IMR-90 (cell line): ENCODE data around the gene INTS11. TPM values are rescaled to one million over a fixed set of nuclear protein-coding genes. Genes with fewer than 3 reads are reported as not detected.

Experiments
- ATAC-seq: fragments of 200-7000 bp; cut with Tn5 transposase; 2 replicates; pipeline ENCODE4 v1.9.1; 2020; ENCODE audit warnings: low read depth, mild to moderate bottlenecking, moderate library complexity
- BruUV-seq: library from RNA; stranded (reverse); fragments of 400-500 nt; replicated peaks from 2 replicates; lab custom pipeline; 2021; lab: Mats Ljungman, UMichigan
- CTCF ChIA-PET: fragments of 300-600 bp; formaldehyde crosslinking; extraction: SDS; loops from one replicate; lab custom pipeline; 2021; ENCODE audit warnings: antibody characterized with exemption; lab: Yijun Ruan, JAX
- POLR2A ChIA-PET: fragments of 300-600 bp; sonication (Branson Sonifier 250); formaldehyde crosslinking; loops from one replicate; lab custom pipeline; 2022; ENCODE audit warnings: antibody characterized with exemption; ENCODE audit not compliant: unreplicated experiment; lab: Charles Lee
- DNase-seq: peaks from one replicate; pipeline ENCODE4 v3.0.0; 2013
- H2AFZ ChIP-seq: replicated peaks from 2 replicates; pipeline ENCODE3; 2013; ENCODE audit warnings: low read length, mild to moderate bottlenecking; ENCODE audit not compliant: poor library complexity
- H2AK5ac ChIP-seq: 2 replicates; pipeline ENCODE4 v1.6.1; 2013; ENCODE audit warnings: low read depth, low read length, inconsistent platforms
- H2AK9ac ChIP-seq: replicated peaks from 2 replicates; pipeline ENCODE3; 2013; ENCODE audit warnings: mild to moderate bottlenecking, low read depth, low read length, moderate library complexity; ENCODE audit not compliant: poor library complexity
- H2BK120ac ChIP-seq: 2 replicates; pipeline ENCODE4 v1.6.1; 2013; ENCODE audit warnings: low read depth, low read length, inconsistent platforms
- H2BK15ac ChIP-seq: 3 replicates; pipeline ENCODE4 v1.6.1; 2013; ENCODE audit warnings: low read depth, low read length, inconsistent platforms
- H2BK20ac ChIP-seq: 2 replicates; pipeline ENCODE4 v1.6.1; 2013; ENCODE audit warnings: low read depth, mild to moderate bottlenecking, inconsistent platforms, low read length, moderate library complexity
- H2BK5ac ChIP-seq: 2 replicates; pipeline ENCODE4 v1.6.1; 2013; ENCODE audit warnings: mild to moderate bottlenecking, low read depth, low read length, inconsistent platforms; ENCODE audit not compliant: poor library complexity, severe bottlenecking
- H3K14ac ChIP-seq: replicated peaks from 2 replicates; pipeline ENCODE4 v1.6.1; 2013; ENCODE audit warnings: low read depth, low read length, inconsistent platforms
- H3K18ac ChIP-seq: 2 replicates; pipeline ENCODE4 v1.6.1; 2013; ENCODE audit warnings: low read depth, low read length, control low read depth
- H3K23ac ChIP-seq: 2 replicates; pipeline ENCODE4 v1.6.1; 2013; ENCODE audit warnings: low read depth, low read length, inconsistent platforms
- H3K27ac ChIP-seq: 2 replicates; pipeline ENCODE4 v1.5.1; 2013; ENCODE audit warnings: mild to moderate bottlenecking, control low read depth, low read length; ENCODE audit not compliant: insufficient read depth
- H3K27me3 ChIP-seq: 2 replicates; pipeline ENCODE4 v1.6.1; 2013; ENCODE audit warnings: low read length; ENCODE audit not compliant: control insufficient read depth, insufficient read depth
- H3K36me3 ChIP-seq: 2 replicates; pipeline ENCODE4 v1.6.1; 2013; ENCODE audit warnings: low read length, mixed read lengths; ENCODE audit not compliant: control insufficient read depth, insufficient read depth
- H3K4ac ChIP-seq: 2 replicates; pipeline ENCODE4 v1.6.1; 2013; ENCODE audit warnings: low read depth, low read length, inconsistent platforms
- H3K4me1 ChIP-seq: 2 replicates; pipeline ENCODE4 v1.6.1; 2013; ENCODE audit warnings: low read length, mixed read lengths; ENCODE audit not compliant: control insufficient read depth, insufficient read depth
- H3K4me2 ChIP-seq: 2 replicates; pipeline ENCODE4 v1.6.1; 2013; ENCODE audit warnings: low read depth, mild to moderate bottlenecking, control low read depth, low read length, moderate library complexity
- H3K4me3 ChIP-seq: 2 replicates; pipeline ENCODE4 v1.5.1; 2013; ENCODE audit warnings: low read depth, mild to moderate bottlenecking, control low read depth, low read length, moderate library complexity; ENCODE audit not compliant: insufficient read depth
- H3K56ac ChIP-seq: 2 replicates; pipeline ENCODE4 v1.6.1; 2013; ENCODE audit warnings: low read length, inconsistent platforms; ENCODE audit not compliant: insufficient read depth; ENCODE audit errors: extremely low read depth
- H3K79me1 ChIP-seq, 2 experiments: 2 replicates each; pipeline ENCODE4 v1.6.1; 2013; ENCODE audit warnings: low read length in 2 of 2, inconsistent platforms in 1 of 2, low read depth in 1 of 2
- H3K9ac ChIP-seq: 2 replicates; pipeline ENCODE4 v1.6.1; 2013; ENCODE audit warnings: low read depth, low read length, control low read depth
- H3K9me1 ChIP-seq: 2 replicates; pipeline ENCODE4 v1.6.1; 2013; ENCODE audit warnings: low read length, inconsistent platforms; ENCODE audit not compliant: insufficient read depth
- H3K9me3 ChIP-seq: 2 replicates; pipeline ENCODE4 v1.6.1; 2013; ENCODE audit warnings: low read length; ENCODE audit not compliant: control insufficient read depth, insufficient read depth
- H4K20me1 ChIP-seq: 2 replicates; pipeline ENCODE4 v1.6.1; 2013; ENCODE audit warnings: low read length, inconsistent platforms; ENCODE audit not compliant: insufficient read depth
- H4K5ac ChIP-seq: 2 replicates; pipeline ENCODE4 v1.6.1; 2013; ENCODE audit warnings: mild to moderate bottlenecking, low read depth, low read length, control low read depth
- H4K8ac ChIP-seq, 2 experiments: 2 replicates each; pipeline ENCODE4 v1.6.1; 2013; ENCODE audit warnings: low read depth in 2 of 2, low read length in 2 of 2, control low read depth in 1 of 2, inconsistent platforms in 1 of 2
- H4K91ac ChIP-seq: 2 replicates; pipeline ENCODE4 v1.6.1; 2013; ENCODE audit warnings: low read depth, low read length, inconsistent platforms; ENCODE audit not compliant: insufficient read depth
- BHLHE40 ChIP-seq: fragments of 150-350 bp; IDR thresholded peaks from 2 replicates; pipeline ENCODE4 v1.6.1; 2016; ENCODE audit warnings: mild to moderate bottlenecking, low read depth, low read length
- MAFK ChIP-seq: IDR thresholded peaks from 2 replicates; pipeline ENCODE4 v1.6.1; 2012; ENCODE audit warnings: low read depth, low read length, improper control_type of control experiment
- MAZ ChIP-seq: IDR thresholded peaks from 2 replicates; pipeline ENCODE4 v1.6.1; 2012; ENCODE audit warnings: low read depth, mild to moderate bottlenecking, low read length, improper control_type of control experiment, moderate library complexity, borderline replicate concordance
- RCOR1 ChIP-seq: IDR thresholded peaks from 2 replicates; pipeline ENCODE4 v1.6.1; 2012; ENCODE audit warnings: mild to moderate bottlenecking, low read length, improper control_type of control experiment; ENCODE audit not compliant: insufficient replicate concordance
- USF2 ChIP-seq: fragments of 150-350 bp; IDR thresholded peaks from 2 replicates; pipeline ENCODE4 v1.6.1; 2017; ENCODE audit warnings: mild to moderate bottlenecking, antibody characterized with exemption, low read length, low read depth
- WGBS, 2 experiments: methylation state at CpG; one replicate each; pipeline versions ENCODE4 v1.1.5 to v1.1.7; 2013; ENCODE audit warnings: missing lambda C conversion rate in 2 of 2; ENCODE audit not compliant: insufficient read length in 1 of 2; ENCODE audit errors: extremely low coverage in 2 of 2; 5-methylcytosine and 5-hydroxymethylcytosine counted together
- dilution Hi-C: fragments of 300-500 bp; cut with HindIII; formaldehyde crosslinking; loops from one replicate; pipeline ENCODE4 v1.14.3; 2018; ENCODE audit warnings: low sequenced_read_pairs; ENCODE audit not compliant: unreplicated experiment
- in situ Hi-C: fragments of 300-500 bp; cut with MboI; formaldehyde crosslinking; loops from 3 replicates; pipeline ENCODE4 v1.14.3; 2019; ENCODE audit warnings: low sequenced_read_pairs, inconsistent platforms, mixed read lengths
- intact Hi-C: fragments of 100-400 bp; cut with micrococcal nuclease; formaldehyde crosslinking; loops from 2 replicates; pipeline ENCODE4 v1.10.0; 2022
- polyA plus RNA-seq, 3 experiments: library from polyadenylated mRNA; depleted of rRNA; stranded (reverse); fragments of >200 nt; gene quantifications; 2 replicates each; pipeline ENCODE4 v1.2.3, GENCODE V29; 2012; ENCODE audit warnings: low replicate concordance in 1 of 3
- total RNA-seq: library from RNA; depleted of rRNA; stranded (reverse); fragments of >200 nt; gene quantifications from 2 replicates; pipeline ENCODE4 v1.2.3, GENCODE V29; 2012

INTS11 gene
- total and polyA plus RNA-seq, 2 of the 4 experiments (the other 2 are of a cell fraction), result 56.1 to 123 TPM

- Histone ChIP-seq H3K9ac (no peak overlapping the region), H2BK5ac (no peak overlapping the region), H2AK5ac (no peak overlapping the region), H2AK9ac (no peak overlapping the region), H4K8ac (no peak overlapping the region), H2BK15ac (no peak overlapping the region), H4K91ac (no peak overlapping the region), H3K56ac (no peak overlapping the region), H3K18ac (no peak overlapping the region), H3K79me1 (peaks cover 7 to 11% of the 10 kb centered on the region in 2 experiments; a peak in 2 of 4 replicates), H3K4ac (no peak overlapping the region), H3K23ac (no peak overlapping the region), H3K36me3 (peaks cover 20% of the 10 kb centered on the region), H4K20me1 (peaks cover 19% of the 10 kb centered on the region), H3K9me3 (no peaks in the 10 kb centered on the region), H2BK20ac (no peak overlapping the region), H3K27me3 (no peaks in the 10 kb centered on the region), H3K4me2 (no peak overlapping the region), H3K27ac (no peak overlapping the region), H2AFZ (no peak overlapping the region), H3K4me1 (no peaks in the 10 kb centered on the region), H3K4me3 (no peak overlapping the region), H4K5ac (no peak overlapping the region), H3K14ac (no peak overlapping the region), H3K9me1 (peaks cover 9% of the 10 kb centered on the region), H2BK120ac (no peak overlapping the region)
- dilution Hi-C loops, result no loop called here
- ChIA-PET CTCF (no interaction called here), POLR2A (no interaction called here)
- DNase-seq (no peak), ATAC-seq (no peak)
- WGBS, 2 experiments, result 95% methylated on average over 35 of the region's 36 CpGs; no CpG with 5 or more reads in 1 of the 2 experiments
- no TSS peak for BruUV-seq
- TF ChIP-seq USF2 (no peak), MAZ (no peak), BHLHE40 (no peak), RCOR1 (no peak), MAFK (no peak)
- in situ Hi-C loops, result no loop called here
- intact Hi-C loops, result no loop called here
Measured at GRCh38 chr1:1333551-1334241, 9.2 kb upstream of the INTS11 start.
